GM12878 (cell line): ENCODE results near the gene ADGRG1. TPM values are rescaled to one million over a fixed set of nuclear protein-coding genes. Genes with fewer than 3 reads are reported as not detected.

Experiments used
- ATAC-seq: fragments of 200-7000 bp; cut with Tn5 transposase; 3 replicates; pipeline ENCODE4 v1.9.1; 2020; ENCODE audit warnings: mild to moderate bottlenecking, moderate library complexity
- BruUV-seq: library from RNA; stranded (reverse); fragments of 400-500 nt; replicated peaks from 2 replicates; lab custom pipeline; 2021; lab: Mats Ljungman, UMichigan
- CTCF ChIA-PET: fragments of 300-600 bp; sonication (Branson Sonifier 250); formaldehyde crosslinking; extraction: SDS; loops from one replicate; lab custom pipeline; 2021; ENCODE audit warnings: inconsistent platforms; lab: Yijun Ruan, JAX
- POLR2A ChIA-PET: fragments of 350-600 bp; formaldehyde crosslinking; extraction: SDS; loops from one replicate; lab custom pipeline; 2021; ENCODE audit warnings: inconsistent platforms; lab: Charles Lee
- RAD21 ChIA-PET: fragments of 300-600 bp; sonication (Branson Sonifier 250); formaldehyde crosslinking; loops from one replicate; lab custom pipeline; 2023; ENCODE audit warnings: antibody characterized with exemption; ENCODE audit not compliant: unreplicated experiment; lab: Charles Lee
- SMC1A ChIA-PET: fragments of 300-600 bp; sonication (Branson Sonifier 250); formaldehyde crosslinking; loops from one replicate; lab custom pipeline; 2023; ENCODE audit not compliant: unreplicated experiment, uncharacterized antibody; lab: Charles Lee
- DNase-seq: peaks from one replicate; pipeline ENCODE4 v3.0.0-alpha.2; 2011; ENCODE audit warnings: low read depth, low spot score
- FAIRE-seq: peaks from 3 replicates; lab custom pipeline; 2011; peaks lifted over from hg19 to GRCh38; lab: Jason Lieb, UNC
- H2AFZ ChIP-seq: 2 replicates; pipeline ENCODE4 v1.6.0; 2011; ENCODE audit warnings: low read depth, low read length, control low read depth; ENCODE audit not compliant: control insufficient read depth
- H3K27ac ChIP-seq: 2 replicates; pipeline ENCODE4 v1.5.1; 2011; ENCODE audit warnings: control low read depth; ENCODE audit not compliant: control insufficient read depth, insufficient read depth
- H3K27me3 ChIP-seq, 2 experiments: replicated peaks in 1 of 2; 2 replicates each; pipeline versions ENCODE4 v1.6.0 to v1.6.1; 2011; ENCODE audit warnings: low read length in 1 of 2; ENCODE audit not compliant: control insufficient read depth in 2 of 2, insufficient read depth in 2 of 2
- H3K36me3 ChIP-seq, 2 experiments: 2 replicates each; pipeline ENCODE4 v1.5.1; 2011; ENCODE audit warnings: low read length in 1 of 2; ENCODE audit not compliant: control insufficient read depth in 2 of 2, insufficient read depth in 2 of 2
- H3K4me1 ChIP-seq: 2 replicates; pipeline ENCODE4 v1.6.1; 2011; ENCODE audit warnings: mild to moderate bottlenecking, low read length, moderate library complexity, mixed read lengths; ENCODE audit not compliant: control insufficient read depth, insufficient read depth
- H3K4me2 ChIP-seq: 2 replicates; pipeline ENCODE4 v1.6.0; 2011; ENCODE audit warnings: control low read depth; ENCODE audit not compliant: control insufficient read depth, insufficient read depth
- H3K4me3 ChIP-seq: fragments of 200-600 bp; sonication (generic); 2 replicates; pipeline ENCODE4 v1.5.1; 2016
- H3K79me2 ChIP-seq: 2 replicates; pipeline ENCODE4 v1.6.0; 2011; ENCODE audit warnings: low read length; ENCODE audit not compliant: control insufficient read depth, insufficient read depth
- H3K9ac ChIP-seq: 2 replicates; pipeline ENCODE4 v1.8.0; 2011; ENCODE audit warnings: low read length, control low read depth, mixed read lengths; ENCODE audit not compliant: control insufficient read depth, insufficient read depth
- H3K9me3 ChIP-seq: replicated peaks from 3 replicates; pipeline ENCODE4 v1.5.1; 2011; ENCODE audit warnings: mild to moderate bottlenecking, low read length; ENCODE audit not compliant: control insufficient read depth, insufficient read depth
- H4K20me1 ChIP-seq: 2 replicates; pipeline ENCODE4 v1.6.0; 2011; ENCODE audit not compliant: control insufficient read depth, insufficient read depth
- BCL11A ChIP-seq: IDR thresholded peaks from 2 replicates; pipeline ENCODE4 v1.6.1; 2011; ENCODE audit warnings: low read depth, low read length
- CEBPB ChIP-seq, 2 experiments: fragments of 150-350 bp in 1 of 2; IDR thresholded peaks; 2 replicates each; pipeline ENCODE4 v1.6.1; 2012 to 2014; ENCODE audit warnings: low read depth in 2 of 2, low read length in 2 of 2, borderline replicate concordance in 1 of 2, inconsistent platforms in 1 of 2
- CREB1 ChIP-seq: IDR thresholded peaks from 2 replicates; pipeline ENCODE4 v1.6.1; 2012; ENCODE audit warnings: low read depth, mild to moderate bottlenecking, inconsistent platforms
- EED ChIP-seq: sonication (generic); IDR thresholded peaks from 2 replicates; pipeline ENCODE4 v1.6.1; 2016; ENCODE audit warnings: antibody characterized with exemption, low read depth
- FOXK2 ChIP-seq: fragments of 450-650 bp; IDR thresholded peaks from 2 replicates; pipeline ENCODE4 v1.6.1; 2017; ENCODE audit warnings: mild to moderate bottlenecking, moderate library complexity
- GATAD2B ChIP-seq: fragments of 450-650 bp; conservative IDR thresholded peaks from 2 replicates; pipeline ENCODE4 v1.6.1; 2017; ENCODE audit warnings: low read depth, mild to moderate bottlenecking, moderate library complexity
- HDGF ChIP-seq: fragments of 450-650 bp; IDR thresholded peaks from 2 replicates; pipeline ENCODE4 v1.6.1; 2016; ENCODE audit warnings: antibody characterized with exemption
- IKZF1 ChIP-seq: fragments of 450-650 bp; conservative IDR thresholded peaks from 2 replicates; pipeline ENCODE4 v1.6.1; 2017; ENCODE audit warnings: antibody characterized with exemption, mild to moderate bottlenecking
- IKZF2 ChIP-seq, 2 experiments: fragments of 450-650 bp; IDR thresholded peaks; 2 replicates each; pipeline ENCODE4 v1.6.1; 2017; ENCODE audit warnings: mild to moderate bottlenecking in 2 of 2, moderate library complexity in 2 of 2
- MYB ChIP-seq: fragments of 150-350 bp; IDR thresholded peaks from 2 replicates; pipeline ENCODE4 v1.6.1; 2014; ENCODE audit warnings: mild to moderate bottlenecking, low read depth, low read length, borderline replicate concordance
- NBN ChIP-seq: fragments of 450-650 bp; IDR thresholded peaks from 2 replicates; pipeline ENCODE4 v1.6.1; 2016
- NFIC ChIP-seq: IDR thresholded peaks from 2 replicates; pipeline ENCODE4 v1.6.1; 2012; ENCODE audit warnings: low read depth, mild to moderate bottlenecking, inconsistent platforms, low read length, moderate library complexity
- NFYB ChIP-seq: IDR thresholded peaks from 2 replicates; pipeline ENCODE4 v1.6.1; 2011; ENCODE audit warnings: low read depth, mild to moderate bottlenecking, low read length, improper control_type of control experiment, moderate library complexity; ENCODE audit not compliant: insufficient read depth
- PAX5 ChIP-seq: IDR thresholded peaks from 2 replicates; pipeline ENCODE4 v1.6.1; 2011; ENCODE audit warnings: low read depth, low read length, borderline replicate concordance
- POLR2A ChIP-seq: IDR thresholded peaks from 2 replicates; pipeline ENCODE4 v1.6.1; 2011; ENCODE audit warnings: low read depth, mild to moderate bottlenecking, low read length
- SMAD1 ChIP-seq: fragments of 450-650 bp; IDR thresholded peaks from 2 replicates; pipeline ENCODE4 v1.6.1; 2018; ENCODE audit warnings: mild to moderate bottlenecking, low read depth; ENCODE audit not compliant: partially characterized antibody
- TCF3 ChIP-seq: IDR thresholded peaks from 2 replicates; pipeline ENCODE4 v1.6.1; 2012; ENCODE audit warnings: low read depth, mild to moderate bottlenecking, low read length, borderline replicate concordance; ENCODE audit not compliant: insufficient read depth
- YY1 ChIP-seq: IDR thresholded peaks from 2 replicates; pipeline ENCODE4 v1.6.1; 2011; ENCODE audit warnings: low read depth, mild to moderate bottlenecking, low read length
- WGBS: methylation state at CpG from one replicate; pipeline ENCODE4 v1.1.6; 2016; ENCODE audit warnings: low lambda C conversion rate; ENCODE audit not compliant: insufficient replicate concordance, insufficient coverage; ENCODE audit errors: missing lambda C conversion rate; 5-methylcytosine and 5-hydroxymethylcytosine counted together
- in situ Hi-C: fragments of 300-500 bp; cut with MboI; formaldehyde crosslinking; loops from 9 replicates; pipeline ENCODE4 v1.14.3; 2018; ENCODE audit warnings: mixed read lengths
- intact Hi-C: fragments of 100-400 bp; cut with micrococcal nuclease; formaldehyde crosslinking; loops from one replicate; pipeline ENCODE4 v1.14.2; 2022; ENCODE audit not compliant: unreplicated experiment
- polyA plus RNA-seq, 11 experiments: library from polyadenylated mRNA; depleted of rRNA in 4 of 11; unstranded in 6 of 11; stranded (reverse) in 5 of 11; fragments of >200 nt; fragmentation: Nextera tagmentation in 4 of 11; fragmentation: Illumina TruSeq in 1 of 11; extraction: Ambion mirVana in 4 of 11; extraction: Trizol in 1 of 11; gene quantifications; 1 replicate in 1 of 11; 2 replicates in 10 of 11; pipeline versions ENCODE4 v1.2.1 to v1.2.3, GENCODE V29; 2011 to 2016; ENCODE audit warnings: inconsistent platforms in 2 of 11, missing spikeins in 2 of 11, low read depth in 1 of 11
- total RNA-seq, 4 experiments: library from RNA; depleted of rRNA in 3 of 4; stranded (reverse); fragments of >200 nt in 3 of 4; fragmentation: Illumina TruSeq in 1 of 4; extraction: Trizol in 1 of 4; gene quantifications; 2 replicates each; pipeline versions ENCODE4 v1.2.1 to v1.2.3, GENCODE V29; 2013 to 2021
- TF ChIP-seq, protein P1 (sequence below): fragments of 450-650 bp; IDR thresholded peaks from 2 replicates; pipeline ENCODE4 v1.6.1; 2017; ENCODE audit warnings: low read depth, mild to moderate bottlenecking, moderate library complexity
- TF ChIP-seq, protein P2 (sequence below): IDR thresholded peaks from 2 replicates; pipeline ENCODE4 v1.6.1; 2012; ENCODE audit warnings: low read length, inconsistent platforms

Gene ADGRG1
- total and polyA plus RNA-seq, 10 of the 15 experiments (the other 5 are each of a cell fraction or from before 2014, with no cell fraction given) = 0.07 to 2.0 (median 0.75) TPM

DNA sequence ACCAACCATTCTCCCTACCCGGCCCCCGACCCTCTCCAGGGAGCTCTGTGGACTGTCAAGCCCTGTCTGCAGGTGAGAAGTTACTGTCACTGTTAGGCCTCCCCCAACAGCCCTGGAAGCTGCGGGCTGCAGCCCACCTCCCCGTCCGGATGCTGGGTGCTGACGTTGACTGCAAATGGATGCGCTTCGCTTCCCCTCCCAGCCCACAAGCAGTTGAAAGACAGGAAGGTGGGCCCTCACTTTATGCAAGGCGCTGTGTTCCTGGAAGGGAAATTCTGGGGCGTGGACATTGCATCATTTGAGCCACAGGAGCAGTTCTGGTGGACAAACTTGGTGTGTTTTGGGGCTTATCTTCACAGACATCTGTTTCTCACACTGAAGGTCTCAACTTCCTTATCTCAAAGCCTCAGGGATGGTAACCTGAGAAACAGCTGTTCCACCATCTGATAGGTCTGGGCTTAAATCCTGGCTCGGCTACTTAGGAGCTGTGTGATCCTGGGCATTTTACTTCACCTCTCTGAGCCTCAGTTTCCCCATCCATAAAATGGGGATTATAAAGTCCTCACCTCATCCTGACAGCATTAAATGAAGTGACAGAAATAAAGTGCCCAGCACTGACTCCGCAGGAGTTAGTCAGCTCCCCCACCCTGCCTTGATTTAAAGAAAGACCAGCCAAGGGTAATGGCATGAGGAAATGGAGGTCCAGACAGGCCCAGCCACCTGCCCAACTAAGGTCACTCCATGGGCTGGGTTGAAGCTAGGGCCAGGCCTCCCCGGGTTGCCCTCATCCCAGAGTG lies 61.5 kb downstream of the ADGRG1 start:
- ChIA-PET CTCF (interaction anchor here (0.7 to 1.1 kb wide), 5 partner anchors 30 to 114 kb away, joined by 3 to 5 read pairs (median 3); no protein-coding TSS in a partner anchor), SMC1A (interaction anchor here (0.5 to 1.8 kb wide), 4 partner anchors 10 to 1041 kb away, joined by 3 to 7 read pairs (median 3); no protein-coding TSS in a partner anchor), POLR2A (interaction anchor here (0.7 to 2.6 kb wide), 2 partner anchors 45 to 119 kb away, joined by 3 to 10 read pairs; partner anchors contain the start of gene KATNB1), RAD21 (interaction anchor here (1.3 kb wide), 1 partner anchor 80 kb away, joined by 3 read pairs; no protein-coding TSS in a partner anchor)
- Histone ChIP-seq H3K27ac (no peak overlapping the region), H3K9me3 (no peaks in the 10 kb centered on the region), H3K4me3 (0 out of 2 replicates have a peak overlapping the region, but pooled peaks have one; percentile 6), H3K79me2 (no peaks in the 10 kb centered on the region), H3K27me3 (no peaks in the 10 kb centered on the region), H3K36me3 (no peaks in the 10 kb centered on the region), H3K9ac (no peak overlapping the region; the same call in 1 of the 2 replicates), H4K20me1 (no peaks in the 10 kb centered on the region), H2AFZ (peak overlapping the region; percentile 75), H3K4me2 (peak overlapping the region; percentile 10), H3K4me1 (peaks cover 17% of the 10 kb centered on the region)
- no TSS peak for BruUV-seq
- in situ Hi-C loops (no loop called here), intact Hi-C loops (loop anchor here (2.0 kb wide), 1 partner anchor 45 kb away; the partner anchor contains the start of gene KATNB1)
- FAIRE-seq (peak; percentile 95), DNase-seq (peak; percentile 57), ATAC-seq (peak; percentile 88)
- WGBS = 12% methylated on average over 13 of the region's 13 CpGs
- TF ChIP-seq TCF3 (0 out of 2 replicates have a peak, but pooled peaks have one; percentile 8), POLR2A (peak; percentile 61), GATAD2B (peak; percentile 30; the same call in 1 of the 2 replicates), NFYB (no peak), EED (peak; percentile 78), FOXK2 (no peak), PAX5 (peak; percentile 81; the same call in 1 of the 2 replicates), NBN (0 out of 2 replicates have a peak, but pooled peaks have one; percentile 28), BCL11A (0 out of 2 replicates have a peak, but pooled peaks have one; percentile 6), HDGF (0 out of 2 replicates have a peak, but pooled peaks have one; percentile 32), YY1 (no peak; the same call in 1 of the 2 replicates), CREB1 (peak; percentile 78), IKZF1 (peak; percentile 74), MYB (no peak), IKZF2 (IDR thresholded peaks at IDR 0.05) (peak; percentile 42 to 57; a peak in 1 of 4 replicates), SMAD1 (no peak), NFIC (peak; percentile 36; the same call in 1 of the 2 replicates), CEBPB (IDR thresholded peaks at IDR 0.05; ENCODE audit: borderline replicate concordance in 1 of 2, low read depth in 2 of 2, low read length in 2 of 2) (peak in 1 of 2 experiments; percentile 59; a peak in 2 of 4 replicates)
- TF ChIP-seq, protein P1, sequence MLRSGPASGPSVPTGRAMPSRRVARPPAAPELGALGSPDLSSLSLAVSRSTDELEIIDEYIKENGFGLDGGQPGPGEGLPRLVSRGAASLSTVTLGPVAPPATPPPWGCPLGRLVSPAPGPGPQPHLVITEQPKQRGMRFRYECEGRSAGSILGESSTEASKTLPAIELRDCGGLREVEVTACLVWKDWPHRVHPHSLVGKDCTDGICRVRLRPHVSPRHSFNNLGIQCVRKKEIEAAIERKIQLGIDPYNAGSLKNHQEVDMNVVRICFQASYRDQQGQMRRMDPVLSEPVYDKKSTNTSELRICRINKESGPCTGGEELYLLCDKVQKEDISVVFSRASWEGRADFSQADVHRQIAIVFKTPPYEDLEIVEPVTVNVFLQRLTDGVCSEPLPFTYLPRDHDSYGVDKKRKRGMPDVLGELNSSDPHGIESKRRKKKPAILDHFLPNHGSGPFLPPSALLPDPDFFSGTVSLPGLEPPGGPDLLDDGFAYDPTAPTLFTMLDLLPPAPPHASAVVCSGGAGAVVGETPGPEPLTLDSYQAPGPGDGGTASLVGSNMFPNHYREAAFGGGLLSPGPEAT = peak; percentile 67
- TF ChIP-seq, protein P2, sequence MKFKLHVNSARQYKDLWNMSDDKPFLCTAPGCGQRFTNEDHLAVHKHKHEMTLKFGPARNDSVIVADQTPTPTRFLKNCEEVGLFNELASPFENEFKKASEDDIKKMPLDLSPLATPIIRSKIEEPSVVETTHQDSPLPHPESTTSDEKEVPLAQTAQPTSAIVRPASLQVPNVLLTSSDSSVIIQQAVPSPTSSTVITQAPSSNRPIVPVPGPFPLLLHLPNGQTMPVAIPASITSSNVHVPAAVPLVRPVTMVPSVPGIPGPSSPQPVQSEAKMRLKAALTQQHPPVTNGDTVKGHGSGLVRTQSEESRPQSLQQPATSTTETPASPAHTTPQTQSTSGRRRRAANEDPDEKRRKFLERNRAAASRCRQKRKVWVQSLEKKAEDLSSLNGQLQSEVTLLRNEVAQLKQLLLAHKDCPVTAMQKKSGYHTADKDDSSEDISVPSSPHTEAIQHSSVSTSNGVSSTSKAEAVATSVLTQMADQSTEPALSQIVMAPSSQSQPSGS = peak; percentile 59; the same call in 1 of the 2 replicates
